Bronchial epithelial cell (primary cell): ENCODE data around the gene INAFM1. TPM values are rescaled to one million over a fixed set of nuclear protein-coding genes. Genes with fewer than 3 reads are reported as not detected.

ENCODE experiments used
- DNase-seq: peaks from one replicate; pipeline ENCODE4 v3.0.0-alpha.2; 2010; ENCODE audit warnings: low read depth
- FAIRE-seq: peaks from 2 replicates; lab custom pipeline; 2011; peaks lifted over from hg19 to GRCh38; lab: Jason Lieb, UNC
- H3K27me3 ChIP-seq: 2 replicates; pipeline ENCODE4 v1.5.1; 2011; ENCODE audit warnings: low read length; ENCODE audit not compliant: control insufficient read depth, insufficient read depth
- H3K36me3 ChIP-seq: 2 replicates; pipeline ENCODE4 v1.5.1; 2011; ENCODE audit warnings: low read length; ENCODE audit not compliant: control insufficient read depth, insufficient read depth
- H3K4me3 ChIP-seq: 2 replicates; pipeline ENCODE4 v1.5.1; 2011; ENCODE audit warnings: mild to moderate bottlenecking, low read depth, low read length, control low read depth
- CTCF ChIP-seq: IDR thresholded peaks from 2 replicates; pipeline ENCODE4 v1.5.1; 2011; ENCODE audit warnings: mild to moderate bottlenecking, moderate library complexity, low read length, control low read depth, inconsistent platforms; ENCODE audit not compliant: insufficient read depth, severe bottlenecking
- total RNA-seq: library from RNA; depleted of rRNA; stranded (reverse); fragments of >200 nt; gene quantifications from 2 replicates; pipeline ENCODE4 v1.2.1, GENCODE V29; 2014

Gene INAFM1
- total RNA-seq, 1 donor from 2014 or later = 0.53 TPM

- FAIRE-seq (no peak), DNase-seq (no peak)
- Histone ChIP-seq H3K36me3 (peaks cover 27% of the 10 kb centered on the region), H3K4me3 (no peak overlapping the region), H3K27me3 (no peaks in the 10 kb centered on the region)
- no peak for TF ChIP-seq CTCF
Observed at GRCh38 chr19:47266401-47266941, 8.2 kb upstream of the INAFM1 start.

- Histone ChIP-seq H3K4me3 (no peak overlapping the region), H3K36me3 (peaks cover 27% of the 10 kb centered on the region), H3K27me3 (no peaks in the 10 kb centered on the region)
- no peak for TF ChIP-seq CTCF
- no peak for DNase-seq
- FAIRE-seq = no peak
Observed at GRCh38 chr19:47267350-47267759, 7.3 kb upstream of the INAFM1 start.

GRCh38 chr19:47268028-47268427, 6.7 kb upstream of the INAFM1 start:
- no peak overlapping the region for H3K4me3 ChIP-seq
- FAIRE-seq (no peak), DNase-seq (no peak)
- H3K36me3 ChIP-seq = peaks cover 26% of the 10 kb centered on the region
- no peaks in the 10 kb centered on the region for H3K27me3 ChIP-seq
- no peak for TF ChIP-seq CTCF

GRCh38 chr19:47269596-47269995, 5.1 kb upstream of the INAFM1 start:
- no peak for TF ChIP-seq CTCF
- Histone ChIP-seq H3K4me3 (no peak overlapping the region), H3K36me3 (peaks cover 19% of the 10 kb centered on the region), H3K27me3 (no peaks in the 10 kb centered on the region)
- DNase-seq (no peak), FAIRE-seq (no peak)

GRCh38 chr19:47270408-47270807, 4.3 kb upstream of the INAFM1 start:
- Histone ChIP-seq H3K36me3 (peaks cover 22% of the 10 kb centered on the region), H3K4me3 (no peak overlapping the region), H3K27me3 (no peaks in the 10 kb centered on the region)
- FAIRE-seq (no peak), DNase-seq (no peak)
- TF ChIP-seq CTCF = no peak

DNA sequence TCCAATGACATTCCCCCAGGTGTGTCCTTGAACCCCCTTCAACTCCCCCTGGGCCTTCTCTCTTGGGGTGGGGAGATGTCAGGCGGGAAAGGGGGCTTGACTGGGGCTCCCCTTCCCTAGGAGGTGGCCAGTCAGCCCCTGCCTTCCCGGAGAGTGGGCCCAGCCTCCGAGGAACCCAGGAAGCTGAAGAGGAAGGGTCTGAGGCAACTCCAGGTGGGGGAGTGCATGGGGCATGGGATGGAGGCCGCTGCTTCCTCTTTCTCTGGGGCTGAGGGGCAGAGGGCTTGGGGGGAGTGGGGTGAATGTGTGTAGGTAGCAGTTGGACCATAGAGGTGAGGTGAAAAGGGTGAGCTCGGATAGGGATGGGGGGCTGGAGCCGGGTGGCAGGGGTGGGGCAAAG, 2.7 kb upstream of the INAFM1 start:
- peaks cover 24% of the 10 kb centered on the region for H3K36me3 ChIP-seq
- no peak for FAIRE-seq

More for the DNA sequence above, 2.7 kb upstream of the INAFM1 start:
- Histone ChIP-seq H3K4me3 (no peak overlapping the region), H3K27me3 (no peaks in the 10 kb centered on the region)
- no peak for TF ChIP-seq CTCF
- no peak for DNase-seq
